DMS53 treated with DMSO at 0.1 percent for 48 hours (cell line): Measurements from ENCODE around the gene TBC1D1.

Experiments
- DNase-seq: peaks from one replicate; lab custom pipeline; 2025; ENCODE audit not compliant: unreplicated experiment; lab: John Stamatoyannopoulos, UW

Gene TBC1D1

DNA sequence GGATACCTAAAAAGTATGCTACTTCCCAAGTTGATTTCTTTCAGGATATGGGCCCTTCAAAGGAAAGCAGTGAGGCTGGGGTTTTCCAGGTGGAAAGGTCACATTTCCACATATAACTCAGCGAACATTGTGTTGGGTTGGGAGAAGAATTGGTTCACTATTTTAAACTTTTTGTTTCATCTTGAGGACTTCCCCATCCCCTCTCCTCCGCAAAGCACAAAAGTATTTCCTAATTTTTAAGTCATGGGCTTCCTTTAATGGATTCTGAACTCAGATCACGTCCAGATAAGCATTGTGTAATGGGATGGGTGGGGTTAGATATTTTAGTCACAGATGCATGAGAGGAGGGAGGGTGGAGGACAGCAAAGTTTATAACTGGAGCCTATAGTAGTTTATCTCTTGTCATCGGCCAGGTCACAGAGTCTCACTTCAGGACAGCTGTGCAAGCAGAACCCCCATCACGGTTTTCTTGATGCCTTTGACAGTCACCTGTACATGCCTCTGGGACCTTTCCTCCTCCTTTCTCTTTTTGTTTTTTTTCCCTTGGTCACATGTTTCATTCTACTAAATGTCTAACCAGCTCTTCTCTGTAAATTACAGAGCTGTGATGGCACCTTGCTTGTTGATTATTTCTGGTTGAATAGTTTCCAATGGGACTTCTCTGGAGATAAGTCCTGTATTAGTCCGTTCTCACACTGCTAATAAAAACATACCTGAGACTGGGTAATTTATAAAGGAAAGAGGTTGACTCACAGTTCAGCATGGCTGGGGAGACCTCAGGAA is 184.7 kb downstream of the TBC1D1 start:
- DNase-seq = no peak

DNA sequence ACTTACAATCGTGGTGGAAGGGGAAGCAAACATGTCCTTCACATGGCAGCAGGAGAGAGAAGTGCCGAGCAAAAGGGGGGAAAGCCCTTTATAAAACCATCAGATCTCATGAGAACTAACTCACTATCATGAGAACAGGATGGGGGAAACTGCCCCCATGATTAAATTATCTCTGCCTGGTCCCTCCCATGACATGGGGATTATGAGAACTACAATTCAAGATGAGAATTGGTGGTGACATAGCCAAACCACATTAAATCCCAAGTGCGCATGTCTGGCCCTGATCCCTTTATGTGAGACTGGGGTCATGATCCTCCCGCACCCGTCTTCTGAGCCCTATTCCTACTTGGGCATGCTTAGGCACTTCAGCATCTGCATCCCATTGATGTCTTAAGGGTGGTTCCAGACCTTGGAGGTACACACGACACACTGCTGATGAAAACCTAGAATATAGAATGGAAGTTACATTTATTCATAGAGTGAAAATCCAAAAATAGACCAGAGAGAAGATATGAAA is 185.3 kb downstream of the TBC1D1 start:
- no peak for DNase-seq

DNA sequence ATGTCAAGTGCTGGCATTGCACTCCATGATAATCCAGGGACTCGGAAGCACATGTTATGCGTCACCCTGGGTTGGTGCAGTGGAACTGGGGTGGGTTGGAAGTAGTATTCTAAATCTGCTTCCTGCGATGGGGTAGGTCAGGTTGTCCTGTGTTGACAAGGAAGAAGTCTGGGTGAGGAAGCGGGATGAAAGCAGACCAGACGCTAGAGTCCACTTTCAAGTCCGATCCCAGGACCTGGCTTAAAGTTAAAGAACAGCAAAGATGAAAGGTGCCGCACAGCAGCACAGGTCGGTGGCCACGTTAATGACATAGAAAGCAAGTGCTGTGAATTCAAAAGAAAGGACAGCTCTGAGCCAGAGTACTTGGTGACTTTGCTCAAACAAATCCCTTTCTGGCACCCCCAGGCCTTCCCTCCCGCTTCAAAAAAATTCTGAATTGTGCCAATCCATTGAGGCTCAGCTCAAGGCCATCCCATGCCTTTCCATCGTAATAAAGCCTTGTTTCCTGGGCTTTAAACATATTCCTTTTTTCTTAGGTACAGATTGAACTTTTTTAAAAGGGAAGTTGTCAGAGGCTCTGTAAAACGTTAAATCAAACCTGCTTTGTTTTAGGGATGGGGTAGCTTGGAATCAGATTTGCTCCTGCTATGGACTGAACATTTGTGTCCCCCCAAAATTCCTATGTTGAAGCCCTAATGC is 187.1 kb downstream of the TBC1D1 start:
- no peak for DNase-seq

- no peak for DNase-seq
Observed at GRCh38 chr4:38078590-38079421, 187.9 kb downstream of the TBC1D1 start.

- no peak for DNase-seq
Observed at GRCh38 chr4:38080061-38080974, 189.4 kb downstream of the TBC1D1 start.

DNA sequence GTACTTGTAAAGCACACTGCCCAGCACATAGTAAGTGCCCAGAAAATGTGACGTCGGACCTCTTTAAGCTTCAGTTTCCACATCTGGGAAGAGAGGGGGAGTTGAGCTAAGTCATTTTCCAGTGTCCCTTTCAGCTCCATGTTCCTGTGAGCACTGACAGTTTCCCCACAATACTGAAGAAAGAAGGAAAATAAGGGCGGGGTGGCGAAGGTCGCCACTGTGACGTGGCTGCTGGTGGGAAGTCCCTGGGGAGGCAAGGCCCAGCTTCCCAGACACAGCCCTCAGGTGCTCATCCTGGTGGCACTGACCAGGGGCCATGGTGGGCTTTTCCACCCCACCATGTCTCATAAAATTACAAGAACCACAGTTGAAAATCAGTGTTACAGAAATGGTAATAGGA is 191.1 kb downstream of the TBC1D1 start:
- no peak for DNase-seq

DNA sequence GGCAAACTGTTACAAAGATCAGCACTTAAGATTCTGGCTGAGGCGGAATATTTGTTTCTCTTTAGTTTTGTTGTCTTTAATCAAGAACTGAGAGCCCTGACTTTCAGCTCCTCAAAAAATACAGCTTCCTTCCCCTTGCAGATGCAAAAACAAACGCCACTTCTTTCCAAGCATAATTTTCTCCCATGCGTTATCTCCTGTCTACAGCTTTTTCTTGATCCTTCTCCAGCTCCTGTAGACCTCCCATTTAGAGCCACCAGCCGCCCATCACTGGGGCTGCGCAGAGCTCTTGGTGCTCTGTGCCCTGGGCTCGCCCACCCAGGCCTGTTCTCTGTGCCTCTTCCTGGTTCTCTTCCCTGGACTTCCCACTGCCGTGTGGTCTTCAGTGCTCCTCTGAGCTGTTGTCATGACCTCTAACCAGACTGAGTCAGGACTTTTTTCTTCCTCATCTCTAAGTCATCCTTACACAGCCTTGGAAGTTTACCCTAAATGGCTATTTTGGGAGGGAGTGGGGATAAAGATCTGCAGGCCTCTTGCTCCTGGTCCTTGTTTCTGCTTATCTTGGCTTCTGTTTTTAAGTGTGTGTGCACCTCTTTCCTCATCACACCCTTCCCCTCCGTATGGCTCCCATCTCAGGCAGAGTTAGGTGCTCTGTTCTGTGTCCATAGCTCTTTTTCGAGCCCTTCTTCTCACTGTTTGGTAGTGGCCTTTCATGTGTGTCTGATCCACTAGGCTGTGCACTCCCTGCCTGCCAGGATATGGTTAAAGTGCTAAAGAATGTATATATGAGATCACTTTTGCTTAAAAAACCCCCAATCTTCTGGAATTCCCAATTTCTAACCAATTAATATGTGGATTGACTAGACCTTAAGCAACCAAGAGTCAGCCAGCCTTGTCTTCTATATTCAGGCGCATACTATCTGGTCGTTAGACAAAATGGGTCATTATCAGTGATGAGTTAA is 191.8 kb downstream of the TBC1D1 start:
- no peak for DNase-seq

DNA sequence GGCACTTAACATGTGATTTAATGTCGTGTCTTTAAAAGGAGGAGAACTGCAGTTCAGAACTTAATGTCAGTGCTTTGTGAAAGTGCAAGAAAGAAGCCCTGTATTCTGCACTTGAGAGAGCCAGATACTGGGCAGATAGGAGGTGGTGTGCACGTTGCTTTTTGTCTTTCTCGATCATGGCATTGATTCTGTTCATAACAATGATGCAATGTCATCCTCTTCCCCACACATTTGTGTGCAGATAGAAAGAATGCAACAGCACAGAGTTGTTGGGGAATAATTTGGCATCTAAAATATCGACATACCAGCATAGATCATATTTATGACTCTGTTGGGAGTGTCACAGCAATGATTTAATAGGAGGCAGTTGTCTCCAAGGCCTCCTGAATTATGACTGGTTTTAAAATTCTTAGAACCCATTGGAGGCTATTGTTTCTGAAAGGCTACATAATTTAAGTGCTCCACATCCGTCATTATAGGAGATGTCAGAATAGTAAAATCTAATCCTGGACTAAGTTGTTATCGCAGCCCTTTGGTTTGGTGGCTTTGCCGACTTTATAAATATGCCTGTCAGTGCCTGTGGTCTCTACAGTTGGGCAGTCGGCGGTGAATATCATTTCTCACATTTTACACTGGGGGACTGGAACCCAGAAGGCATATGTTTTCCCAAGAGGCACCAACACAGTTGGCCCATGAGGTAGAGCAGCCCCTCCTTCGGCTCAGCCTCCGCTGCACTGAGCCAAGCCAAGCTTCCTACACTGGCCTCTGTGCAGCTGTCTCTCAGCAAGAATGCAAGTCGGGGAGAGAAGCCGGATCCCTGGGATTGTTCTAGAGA is 194.2 kb downstream of the TBC1D1 start:
- no peak for DNase-seq

- DNase-seq = no peak
Observed at GRCh38 chr4:38085751-38086150, 194.9 kb downstream of the TBC1D1 start.

GRCh38 chr4:38086151-38086848 is 195.4 kb downstream of the TBC1D1 start:
- no peak for DNase-seq

DNA sequence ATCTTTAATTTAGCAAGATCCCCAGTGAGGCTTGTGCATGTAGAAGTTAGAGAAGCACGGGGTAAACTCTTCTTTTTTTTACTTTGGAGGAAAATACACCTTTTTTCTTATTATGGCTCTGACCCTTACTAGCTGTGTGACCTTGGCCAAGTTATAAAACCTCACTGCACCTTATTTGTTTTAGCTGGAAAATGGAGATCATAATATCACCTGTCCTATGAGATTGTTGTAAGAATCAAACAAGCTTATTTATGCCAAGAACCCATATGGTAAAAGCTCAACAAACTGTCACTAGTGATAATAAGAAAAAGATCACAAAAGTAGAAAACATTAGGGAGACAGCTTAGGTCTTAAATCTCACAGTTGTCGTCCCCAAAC is 196.0 kb downstream of the TBC1D1 start:
- no peak for DNase-seq

DNA sequence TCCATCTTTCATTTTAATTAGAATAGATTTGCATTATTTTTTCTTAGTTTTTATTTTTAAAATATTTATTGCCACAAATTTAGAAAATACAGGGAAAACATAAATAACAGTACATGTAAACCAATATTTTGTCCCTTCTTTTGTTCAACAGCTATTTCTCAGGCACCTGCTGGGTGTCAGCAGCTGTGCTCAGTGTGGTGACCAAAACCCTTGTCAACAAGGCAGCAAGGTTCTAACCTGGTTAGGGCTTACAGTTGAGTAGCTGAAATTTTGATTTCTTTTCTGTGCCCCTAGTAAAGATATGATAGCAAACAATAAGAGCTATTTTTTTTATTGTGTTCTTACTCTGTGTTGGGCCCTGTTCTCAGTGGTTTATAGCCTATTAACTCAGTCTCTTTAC is 197.4 kb downstream of the TBC1D1 start:
- no peak for DNase-seq

GRCh38 chr4:38089961-38090360 is 199.1 kb downstream of the TBC1D1 start:
- no peak for DNase-seq

GRCh38 chr4:38090455-38091246 is 199.8 kb downstream of the TBC1D1 start:
- DNase-seq = no peak

GRCh38 chr4:38091636-38092035 is 200.8 kb downstream of the TBC1D1 start:
- DNase-seq = no peak

DNA sequence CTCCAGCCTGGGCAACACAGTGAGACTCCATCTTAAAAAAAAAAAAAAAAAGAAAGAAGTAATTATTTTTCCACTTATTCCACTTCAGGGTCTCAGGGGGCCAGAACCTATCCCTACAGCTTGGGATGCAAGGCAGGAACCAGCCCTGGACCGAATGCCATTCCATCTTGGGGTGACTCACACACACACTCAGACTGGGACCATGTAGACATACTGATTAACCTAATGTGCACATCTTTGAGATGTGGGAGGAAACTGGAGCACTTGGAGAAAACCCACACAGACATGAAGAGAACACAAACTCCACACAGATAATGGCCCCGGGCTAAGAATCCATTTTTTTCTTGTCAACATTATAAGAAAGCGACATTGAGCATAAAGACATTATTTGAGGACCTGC is 201.8 kb downstream of the TBC1D1 start:
- no peak for DNase-seq

DNA sequence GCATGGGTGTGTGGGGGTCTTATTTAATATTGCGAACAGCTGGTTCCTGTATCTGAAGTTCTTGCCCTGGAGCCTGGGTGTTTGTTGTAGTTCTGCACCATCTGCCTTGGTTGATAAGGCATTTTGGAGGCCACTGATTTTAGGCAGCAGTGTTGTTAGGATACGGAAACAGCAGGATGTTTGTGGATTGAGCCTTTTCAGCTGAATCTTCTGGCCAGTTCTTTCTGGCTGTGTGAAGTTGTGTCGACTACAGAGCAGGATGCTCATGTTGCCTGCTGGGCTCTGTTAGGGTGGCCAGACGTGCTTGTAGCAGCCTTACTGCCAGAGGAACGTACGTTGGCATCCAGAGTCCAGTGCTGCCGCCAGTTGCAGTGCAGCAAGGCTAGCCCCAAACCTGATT is 203.5 kb downstream of the TBC1D1 start:
- no peak for DNase-seq
